ENCODE measurements around the gene ATP8B3.

DNA sequence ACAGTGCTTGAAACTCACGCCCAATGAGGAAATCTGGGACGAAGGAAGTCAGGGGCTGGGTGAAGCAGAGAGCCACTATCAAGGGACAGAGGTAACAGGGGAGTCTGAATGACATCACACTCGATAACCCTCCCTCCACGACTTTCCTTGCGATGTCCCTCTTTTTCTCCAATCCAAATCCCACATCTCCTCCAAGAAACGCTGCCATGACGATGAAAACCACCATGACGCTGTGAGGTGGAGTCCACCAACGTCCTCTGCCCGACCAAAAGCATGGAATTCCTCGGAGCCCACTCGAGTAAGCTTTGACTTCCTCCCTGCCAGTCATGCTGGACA, 35.2 kb upstream of the ATP8B3 start:
- TF ChIP-seq EP300 (IDR thresholded peaks at IDR 0.05; ENCODE audit: borderline replicate concordance) (no peak), RAD21 (IDR thresholded peaks at IDR 0.05; ENCODE audit: low read depth) (no peak)

All from Ishikawa (cell line).